Measurements from ENCODE around the gene AMPH.
A peak's percentile ranks its signal among the peaks of the same experiment; 100 is the strongest.

Gene AMPH

DNA sequence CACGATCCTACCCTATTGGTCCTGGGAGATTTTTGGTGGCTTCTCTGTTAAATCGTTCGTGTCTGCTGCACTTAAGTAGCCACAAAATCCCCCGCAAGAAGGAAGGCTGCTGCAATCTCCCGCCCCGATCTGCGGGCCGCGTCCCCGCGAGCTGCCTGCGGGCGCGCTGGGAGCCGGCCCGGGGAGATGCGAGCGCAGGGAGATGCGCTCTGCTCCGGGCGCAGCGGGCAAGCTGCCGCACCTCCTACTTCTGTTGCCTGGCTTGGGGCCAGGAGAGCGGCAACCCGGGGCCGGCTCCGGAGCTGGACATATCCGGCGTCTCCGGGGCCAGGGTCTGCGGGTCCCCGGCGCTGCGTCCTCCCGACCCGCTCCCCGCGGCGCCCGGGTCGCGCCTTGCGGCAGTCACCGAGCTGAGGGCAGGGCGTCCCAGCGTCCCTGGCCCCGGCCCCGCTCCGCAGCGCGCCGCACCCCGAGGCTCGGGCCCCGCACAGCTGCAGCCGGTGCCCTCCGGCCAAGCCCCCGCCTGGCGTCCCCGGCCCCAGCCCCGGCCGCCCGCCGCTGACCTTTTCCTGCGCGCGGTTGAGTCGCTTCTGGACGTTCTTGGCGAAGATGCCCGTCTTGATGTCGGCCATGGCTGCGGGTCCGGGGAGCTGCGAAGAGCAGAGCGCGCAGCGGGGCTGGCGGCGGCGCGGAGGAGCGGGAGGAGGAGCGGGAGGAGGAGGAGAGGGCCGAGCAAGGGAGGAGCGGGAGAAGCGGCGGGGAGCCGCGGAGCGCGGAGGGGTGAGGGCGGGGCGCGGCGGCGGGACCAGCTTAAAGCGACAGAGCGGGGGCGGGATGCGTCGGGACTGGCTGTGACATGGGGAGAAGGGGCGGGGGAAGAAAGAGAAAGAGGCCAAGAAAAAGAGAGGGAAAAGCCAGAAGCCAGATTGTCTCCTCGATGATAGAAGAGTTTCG lies at the start of gene AMPH:
TSS of gene AMPH (minus strand) at position 654 of the 954 bp plus-strand sequence. CDS start at position 632, 22 bp downstream.
- DNase-seq (ENCODE audit: low read depth), result peak; percentile 7

- no peak for DNase-seq (ENCODE audit: low read depth)
Observed at GRCh38 chr7:38679419-38679818, 48.2 kb upstream of the AMPH start.

DNA sequence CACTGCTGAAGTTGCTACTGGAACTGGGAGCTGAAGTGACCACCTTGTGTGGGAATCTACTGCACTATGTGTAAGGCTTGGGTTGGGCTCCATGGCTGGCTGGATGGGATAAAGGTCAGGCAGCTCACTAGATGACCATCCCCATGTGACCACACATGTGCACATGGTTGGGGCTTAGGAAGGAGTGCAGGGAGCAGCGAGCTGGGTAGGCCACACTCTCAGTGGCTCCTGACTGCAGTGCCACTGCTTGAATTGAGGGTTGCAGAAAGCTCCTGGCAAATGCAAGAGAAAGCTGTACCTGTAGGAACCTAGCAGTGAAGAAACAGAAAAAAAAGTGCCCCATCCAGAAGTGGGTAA lies 47.5 kb upstream of the AMPH start:
- no peak for DNase-seq (ENCODE audit: low read depth)

DNA sequence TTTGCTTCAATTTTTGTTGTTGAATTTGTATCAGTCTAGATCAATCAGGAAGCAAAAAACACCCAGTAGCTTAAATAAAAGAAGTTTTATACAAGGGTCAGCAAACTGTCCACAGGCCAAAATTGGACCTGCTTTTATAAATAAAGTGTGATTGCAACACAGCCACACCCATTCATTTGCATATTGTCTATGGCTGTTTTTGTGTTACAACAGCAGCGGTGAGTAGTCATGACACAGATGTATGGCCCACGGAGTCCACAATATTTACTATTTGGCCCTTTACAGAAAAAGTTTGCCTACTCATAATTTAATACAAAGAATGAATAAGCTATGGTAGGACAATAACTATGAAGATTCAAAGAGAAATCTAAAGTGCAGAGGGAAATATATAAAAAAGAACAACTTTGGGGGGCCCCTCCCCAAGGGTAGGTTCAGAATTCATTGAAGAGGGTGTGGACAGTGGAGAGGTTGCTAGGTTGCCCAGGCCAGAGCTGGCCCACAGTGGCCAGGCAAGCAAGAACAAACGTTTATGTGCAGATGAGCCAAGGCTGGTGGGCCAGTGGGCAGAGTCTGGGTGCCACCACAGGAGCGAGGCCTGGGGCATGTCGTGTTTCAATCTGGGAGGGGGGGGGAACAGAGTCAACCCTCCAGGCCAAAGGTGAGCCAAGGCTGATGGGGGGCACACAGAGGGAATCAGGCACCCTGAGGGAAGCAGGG lies 47.0 kb upstream of the AMPH start:
- DNase-seq (ENCODE audit: low read depth), result no peak

GRCh38 chr7:38675494-38676106 lies 44.4 kb upstream of the AMPH start:
- DNase-seq (ENCODE audit: low read depth), result no peak

DNA sequence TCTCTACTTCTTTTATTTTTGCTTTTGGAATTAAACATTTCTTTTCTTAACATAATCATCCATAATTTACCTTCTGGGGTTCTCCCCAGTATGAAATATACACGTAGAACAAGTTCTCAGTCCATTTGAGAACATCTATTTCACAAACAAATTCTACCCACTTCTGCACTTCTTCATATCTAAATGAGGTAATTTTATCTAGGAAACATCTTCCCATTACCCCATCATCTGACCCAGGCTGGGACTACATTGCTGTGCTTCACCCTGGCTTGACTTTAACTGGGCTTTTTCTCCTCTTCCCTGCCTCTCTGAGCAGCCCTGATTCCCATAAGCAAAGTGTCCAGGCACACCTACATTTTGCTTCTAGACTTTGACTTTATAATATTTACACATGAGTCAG lies 43.3 kb upstream of the AMPH start:
- no peak for DNase-seq (ENCODE audit: low read depth)

DNA sequence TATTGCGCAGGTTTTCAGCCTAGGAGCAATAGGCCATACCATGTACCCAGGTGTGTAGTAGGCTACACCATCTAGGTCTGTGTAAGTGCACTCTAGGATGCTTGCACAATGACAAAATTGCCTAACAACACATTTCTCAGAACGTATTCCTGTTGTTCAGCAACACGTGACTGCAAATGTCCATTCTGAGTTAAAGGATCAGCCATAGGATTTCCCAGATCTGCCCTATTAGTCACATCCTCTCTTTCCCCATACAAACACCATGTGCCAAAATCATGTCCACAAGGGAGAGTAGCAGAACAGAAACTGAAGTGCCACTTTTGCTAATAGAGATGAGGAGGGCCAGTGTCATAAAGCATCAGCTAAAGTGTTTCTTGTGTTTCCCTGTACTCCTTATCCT lies 42.6 kb upstream of the AMPH start:
- DNase-seq (ENCODE audit: low read depth), result peak; percentile 79

DNA sequence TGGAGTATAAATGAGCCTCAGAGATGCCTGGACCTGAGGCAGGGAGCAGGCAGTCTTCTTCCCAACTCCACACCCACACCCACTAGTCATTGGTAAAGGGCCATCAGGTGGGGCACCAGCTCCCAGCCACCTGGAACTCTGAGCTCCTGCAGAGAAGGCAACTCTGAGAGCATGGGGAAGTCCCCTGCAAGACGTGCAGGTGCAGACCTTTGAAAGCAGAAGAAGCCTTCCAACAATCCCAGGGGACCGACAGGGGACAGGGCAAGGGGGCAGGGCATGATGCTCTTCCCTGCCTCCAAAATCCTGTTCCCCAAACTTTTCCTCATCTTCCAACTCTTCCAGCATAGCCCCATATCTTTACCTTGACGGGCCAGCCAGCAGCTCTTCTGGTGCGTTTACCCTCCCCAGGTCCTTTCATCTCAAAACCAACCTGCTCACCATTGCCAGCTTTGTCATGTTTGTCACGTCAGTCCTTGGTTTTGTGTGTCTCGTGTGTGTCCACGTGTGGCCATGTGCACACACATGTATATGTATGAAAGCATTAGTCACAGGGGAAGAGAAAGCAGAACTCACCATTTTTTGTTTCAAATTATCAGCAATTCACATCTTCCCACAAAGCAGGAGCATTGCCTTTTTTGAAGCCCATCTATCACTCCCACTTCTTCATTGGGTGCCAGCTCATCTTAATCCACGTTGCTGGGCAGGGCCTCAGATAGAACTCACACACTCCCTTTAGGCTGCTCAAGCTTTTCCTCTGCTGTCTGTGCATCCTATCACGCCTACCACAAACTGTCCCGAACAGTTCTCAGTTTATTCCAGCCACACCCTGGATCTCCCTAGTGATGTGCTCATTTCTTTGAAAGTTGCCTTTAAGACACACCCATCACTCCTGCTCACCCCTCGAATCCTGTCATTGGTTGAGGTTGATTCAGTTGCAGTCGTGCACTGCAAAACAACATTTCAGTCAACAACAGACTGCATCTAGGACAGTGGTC lies 41.0 kb upstream of the AMPH start:
- DNase-seq (ENCODE audit: low read depth), result no peak

GRCh38 chr7:38669965-38670520 lies 38.9 kb upstream of the AMPH start:
- peak; percentile 18 for DNase-seq (ENCODE audit: low read depth)

- no peak for DNase-seq (ENCODE audit: low read depth)
Observed at GRCh38 chr7:38664972-38665371, 33.8 kb upstream of the AMPH start.

DNA sequence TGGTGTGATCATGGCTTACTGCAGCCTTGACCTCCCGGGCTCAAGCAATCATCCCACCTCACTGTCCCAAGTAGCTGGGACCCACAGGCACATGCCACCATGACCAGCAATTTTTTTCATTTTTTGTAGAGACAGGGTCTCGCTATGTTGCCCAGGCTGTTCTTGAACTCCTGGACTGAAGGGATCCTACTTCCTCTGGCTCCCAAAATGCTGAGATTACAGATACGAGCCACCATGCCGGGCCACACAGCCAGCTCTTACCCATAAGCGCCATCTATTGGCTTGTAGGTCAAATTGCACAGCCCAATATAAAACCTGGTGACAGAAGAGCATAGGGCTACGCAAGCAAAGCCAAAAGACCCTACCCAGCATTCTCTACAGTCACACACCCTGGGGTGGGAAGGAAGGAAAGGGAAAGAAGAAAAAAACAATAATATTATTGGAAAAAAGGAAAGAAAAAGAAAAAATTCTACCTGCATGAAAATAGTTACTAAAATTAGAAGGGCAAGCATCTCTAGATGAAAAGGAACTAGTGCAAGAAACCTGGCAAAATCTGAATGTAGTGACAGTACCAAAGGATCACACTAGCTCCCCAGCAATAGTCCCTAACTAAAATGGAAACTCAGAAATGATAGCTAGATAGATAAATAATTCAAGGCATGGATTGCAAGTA lies 29.4 kb upstream of the AMPH start:
- peak; percentile 26 for DNase-seq (ENCODE audit: low read depth)

DNA sequence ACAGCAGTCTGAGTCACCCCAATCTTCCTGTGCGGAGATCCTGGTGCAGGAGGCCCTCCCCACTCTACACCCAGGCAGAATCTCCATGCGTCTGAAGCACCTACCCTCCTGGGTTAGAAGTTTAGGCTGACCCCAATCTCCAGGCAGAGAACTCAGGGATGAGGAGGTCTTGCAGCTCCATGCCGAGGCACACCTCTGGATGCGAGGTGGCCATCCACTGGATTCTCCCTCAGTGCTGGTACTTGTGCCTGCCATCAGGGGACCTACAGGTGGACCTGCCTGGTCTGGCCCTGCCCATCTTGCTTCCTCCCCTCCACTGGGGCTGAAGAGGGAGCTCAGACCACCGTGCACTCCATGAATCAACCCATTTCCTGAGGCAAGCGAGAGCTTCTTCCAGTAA lies 28.8 kb upstream of the AMPH start:
- no peak for DNase-seq (ENCODE audit: low read depth)

GRCh38 chr7:38658921-38659320 lies 27.7 kb upstream of the AMPH start:
- no peak for DNase-seq (ENCODE audit: low read depth)

- DNase-seq (ENCODE audit: low read depth), result no peak
Observed at GRCh38 chr7:38656968-38657367, 25.8 kb upstream of the AMPH start.

DNA sequence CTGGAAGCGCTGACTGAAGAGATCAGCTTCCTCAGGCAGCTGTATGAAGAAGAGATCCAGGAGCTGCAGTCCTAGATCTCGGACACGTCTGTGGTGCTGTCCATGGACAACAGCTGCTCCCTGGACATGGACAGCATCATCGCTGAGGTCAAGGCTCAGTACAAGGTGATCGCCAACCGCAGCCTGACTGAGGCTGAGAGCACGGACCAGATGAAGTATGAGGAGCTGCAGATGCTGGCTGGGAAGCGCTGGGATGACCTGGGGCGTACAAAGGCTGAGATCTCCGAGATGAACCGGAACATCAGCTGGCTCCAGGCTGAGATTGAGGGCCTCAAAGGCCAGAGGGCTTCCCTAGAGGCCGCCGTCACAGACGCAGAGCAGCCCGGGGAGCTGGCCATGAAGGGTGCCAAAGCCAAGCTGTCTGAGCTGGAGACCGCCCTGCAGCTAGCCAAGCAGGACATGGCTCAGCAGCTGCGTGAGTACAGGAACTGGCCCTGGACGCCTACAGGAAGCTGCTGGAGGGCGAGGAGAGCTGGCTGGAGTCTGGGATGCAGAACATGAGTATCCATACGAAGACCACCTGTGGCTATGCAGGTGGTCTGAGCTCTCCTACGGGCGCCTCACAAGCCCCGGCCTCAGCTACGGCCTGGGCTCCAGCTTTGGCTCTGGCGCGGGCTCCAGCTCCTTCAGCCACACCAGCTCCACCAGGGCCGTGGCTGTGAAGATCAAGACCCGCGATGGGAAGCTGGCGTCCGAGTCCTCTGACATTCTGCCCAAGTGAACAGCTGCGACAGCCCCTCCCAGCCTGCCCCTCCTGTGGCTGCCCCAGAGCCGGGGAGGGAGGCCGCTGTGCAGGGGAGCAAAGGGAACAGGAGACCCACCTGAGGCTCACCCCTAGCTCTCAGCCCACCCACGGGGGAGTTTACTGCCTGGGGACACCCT lies 24.9 kb upstream of the AMPH start:
- no peak for DNase-seq (ENCODE audit: low read depth)

DNA sequence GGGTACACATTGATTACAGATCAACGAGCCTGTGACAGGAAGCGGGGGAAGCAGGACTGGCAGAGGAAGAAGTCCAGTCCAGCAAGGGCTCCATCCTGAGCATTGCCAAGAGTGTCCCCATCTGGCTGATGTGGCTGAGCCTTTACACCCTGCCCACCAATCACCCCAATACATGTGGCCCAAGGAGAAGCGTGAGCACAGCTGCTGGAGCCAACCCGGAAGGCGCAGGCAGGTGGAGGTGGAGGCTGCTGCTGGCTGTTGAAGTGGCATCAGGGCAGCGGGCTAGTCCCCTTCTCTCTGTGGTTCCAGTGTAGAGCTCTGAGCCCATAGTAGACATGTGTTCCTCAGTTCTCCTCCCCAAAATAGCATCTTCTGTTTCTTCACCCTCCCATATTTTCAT lies 6.8 kb upstream of the AMPH start:
- no peak for DNase-seq (ENCODE audit: low read depth)

GRCh38 chr7:38632411-38632810 lies 1.2 kb upstream of the AMPH start:
- no peak for DNase-seq (ENCODE audit: low read depth)

DNA sequence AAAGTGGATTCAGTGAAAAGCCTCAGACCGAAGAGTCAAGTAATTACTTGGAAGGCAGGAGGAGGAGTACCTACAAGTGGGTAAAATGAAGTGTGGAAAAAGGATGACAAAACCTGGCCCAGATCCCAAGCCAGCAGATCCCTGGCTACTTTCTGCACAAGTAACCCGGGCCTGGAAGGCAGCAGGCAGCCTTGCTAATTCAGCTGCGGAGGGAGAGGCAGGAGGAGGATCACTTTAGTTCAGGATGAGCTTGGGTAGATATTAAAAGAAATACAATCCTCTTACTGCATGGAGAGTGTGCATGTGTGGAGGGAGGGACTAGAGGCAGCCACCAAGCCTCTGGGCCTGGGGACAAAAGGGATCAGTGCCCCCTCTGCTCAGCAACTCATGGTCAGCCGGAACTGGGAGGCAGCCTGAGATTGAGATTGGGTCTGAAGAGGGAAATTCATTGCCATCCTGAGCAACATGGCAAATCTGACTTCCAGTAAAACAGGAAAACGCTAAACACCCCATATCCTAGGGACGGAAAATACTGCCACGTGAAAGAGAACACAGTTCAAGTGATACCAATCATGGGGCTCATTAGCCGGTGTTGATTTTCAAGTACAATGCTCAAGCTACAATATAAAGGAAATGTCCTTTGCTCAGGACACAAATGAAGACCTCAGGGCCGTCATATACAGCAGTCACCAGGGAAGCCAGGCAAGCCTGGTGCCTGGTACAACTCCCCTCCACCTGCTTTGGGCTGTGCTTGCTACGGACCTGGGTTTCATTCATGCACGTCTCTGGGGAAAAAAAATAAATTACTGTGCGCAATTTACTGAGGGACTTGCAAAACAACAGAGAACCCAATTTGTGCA lies 1.3 kb downstream of the AMPH start:
- DNase-seq (ENCODE audit: low read depth), result no peak

Data from stromal cell of bone marrow (primary cell).